ENCODE measurements around the gene INTS2.

The INTS2 gene

GRCh38 chr17:61875804-61876203 lies 52.0 kb downstream of the INTS2 start:
- TF ChIP-seq CTCF (IDR thresholded peaks at IDR 0.05; ENCODE audit: insufficient read depth, missing control alignments), result no peak
- no peak for FAIRE-seq
- DNase-seq (ENCODE audit: insufficient read length, low spot score), result no peak

- TF ChIP-seq CTCF (IDR thresholded peaks at IDR 0.05; ENCODE audit: insufficient read depth, missing control alignments), result no peak
- FAIRE-seq (no peak), DNase-seq (ENCODE audit: insufficient read length, low spot score) (no peak)
Measured at GRCh38 chr17:61875285-61875684, 52.5 kb downstream of the INTS2 start.

GRCh38 chr17:61874075-61874474 lies 53.7 kb downstream of the INTS2 start:
- no peak for TF ChIP-seq CTCF (IDR thresholded peaks at IDR 0.05; ENCODE audit: insufficient read depth, missing control alignments)
- no peak for FAIRE-seq
- no peak for DNase-seq (ENCODE audit: insufficient read length, low spot score)

- no peak for TF ChIP-seq CTCF (IDR thresholded peaks at IDR 0.05; ENCODE audit: insufficient read depth, missing control alignments)
- FAIRE-seq (no peak), DNase-seq (ENCODE audit: insufficient read length, low spot score) (no peak)
Measured at GRCh38 chr17:61872099-61872498, 55.7 kb downstream of the INTS2 start.

- FAIRE-seq, result no peak
- no peak for DNase-seq (ENCODE audit: insufficient read length, low spot score)
- TF ChIP-seq CTCF (IDR thresholded peaks at IDR 0.05; ENCODE audit: insufficient read depth, missing control alignments), result no peak
Measured at GRCh38 chr17:61869138-61869537, 58.6 kb downstream of the INTS2 start.

GRCh38 chr17:61868074-61868473 lies 59.7 kb downstream of the INTS2 start:
- DNase-seq (ENCODE audit: insufficient read length, low spot score), result no peak
- no peak for TF ChIP-seq CTCF (IDR thresholded peaks at IDR 0.05; ENCODE audit: insufficient read depth, missing control alignments)
- no peak for FAIRE-seq

- DNase-seq (ENCODE audit: insufficient read length, low spot score), result no peak
Measured at GRCh38 chr17:61867033-61867432, 60.7 kb downstream of the INTS2 start.

More at GRCh38 chr17:61867033-61867432, 60.7 kb downstream of the INTS2 start:
- TF ChIP-seq CTCF (IDR thresholded peaks at IDR 0.05; ENCODE audit: insufficient read depth, missing control alignments), result no peak
- FAIRE-seq, result no peak

Data from D721Med (cell line).